ENCODE measurements around the gene CCDC134. TPM values are rescaled to one million over a fixed set of nuclear protein-coding genes. Genes with fewer than 3 reads are reported as not detected.

CCDC134 gene
- total RNA-seq, 1 experiment from 2014 or later, result 16.7 TPM

GRCh38 chr22:41838842-41839618 lies 38.6 kb downstream of the CCDC134 start:
- no TSS peak for BruUV-seq (replicated peaks)
- peaks cover 2% of the 10 kb centered on the region for H3K36me3 ChIP-seq (ENCODE audit: control insufficient read depth, insufficient read depth, low read length)
- DNase-seq (ENCODE audit: low read depth, low spot score) (no peak), ATAC-seq (no peak)
- H3K27me3 ChIP-seq (ENCODE audit: control insufficient read depth, insufficient read depth, low read length), result no peaks in the 10 kb centered on the region
- ChIA-PET POLR2A (no interaction called here), CTCF (no interaction called here)
- in situ Hi-C loops (cut with HindIII; ENCODE audit: low pct_unique_long_range_greater_than_20kb, low sequenced_read_pairs) (no loop called here), intact Hi-C loops (cut with micrococcal nuclease; ENCODE audit: unreplicated experiment) (no loop called here)
- TF ChIP-seq TCF7L2 (IDR thresholded peaks at IDR 0.05; ENCODE audit: low read depth, low read length) (no peak), CTCF (IDR thresholded peaks at IDR 0.05) (no peak), SIN3A (IDR thresholded peaks at IDR 0.05; ENCODE audit: borderline replicate concordance, insufficient read depth, low read depth, low read length) (no peak), POLR2AphosphoS5 (IDR thresholded peaks at IDR 0.05; ENCODE audit: low read depth, low read length) (no peak), REST (IDR thresholded peaks at IDR 0.05; ENCODE audit: insufficient read depth in 1 of 2, low read depth in 2 of 2, low read length in 1 of 2) (no peak)
- H3K27ac ChIP-seq (ENCODE audit: low read length), result no peak overlapping the region
- H3K9me3 ChIP-seq (ENCODE audit: control insufficient read depth, insufficient read depth, low read depth, low read length), result no peaks in the 10 kb centered on the region
- H3K4me3 ChIP-seq (ENCODE audit: low read depth in 2 of 2, low read length in 2 of 2), result no peak overlapping the region
- H3K4me1 ChIP-seq (ENCODE audit: control insufficient read depth, insufficient read depth, low read length), result peaks cover 7% of the 10 kb centered on the region

GRCh38 chr22:41840216-41840615 lies 39.7 kb downstream of the CCDC134 start:
- intact Hi-C loops (cut with micrococcal nuclease; ENCODE audit: unreplicated experiment), result no loop called here
- Histone ChIP-seq H3K27me3 (ENCODE audit: control insufficient read depth, insufficient read depth, low read length) (no peaks in the 10 kb centered on the region), H3K4me1 (ENCODE audit: control insufficient read depth, insufficient read depth, low read length) (peaks cover 7% of the 10 kb centered on the region; the same call in 1 of the 2 replicates), H3K36me3 (ENCODE audit: control insufficient read depth, insufficient read depth, low read length) (peaks cover 2% of the 10 kb centered on the region), H3K27ac (ENCODE audit: low read length) (no peak overlapping the region), H3K4me3 (ENCODE audit: low read depth in 2 of 2, low read length in 2 of 2) (no peak overlapping the region), H3K9me3 (ENCODE audit: control insufficient read depth, insufficient read depth, low read depth, low read length) (no peaks in the 10 kb centered on the region)
- TF ChIP-seq SIN3A (IDR thresholded peaks at IDR 0.05; ENCODE audit: borderline replicate concordance, insufficient read depth, low read depth, low read length) (no peak), CTCF (IDR thresholded peaks at IDR 0.05) (no peak), POLR2AphosphoS5 (IDR thresholded peaks at IDR 0.05; ENCODE audit: low read depth, low read length) (no peak)
- ChIA-PET POLR2A (no interaction called here), CTCF (no interaction called here)
- no peak for DNase-seq (ENCODE audit: low read depth, low spot score)
- no TSS peak for BruUV-seq (replicated peaks)
- in situ Hi-C loops (cut with HindIII; ENCODE audit: low pct_unique_long_range_greater_than_20kb, low sequenced_read_pairs), result no loop called here
- ATAC-seq, result no peak
